Ovary (tissue), 9 donors: ENCODE measurements around the gene BEND7. TPM values are rescaled to one million over a fixed set of nuclear protein-coding genes. Genes with fewer than 3 reads are reported as not detected.

ENCODE experiments used
- DNase-seq, 5 donors: peaks; one replicate each; pipeline ENCODE4 v3.0.0-alpha.2; 2019 to 2020
- H3K27ac ChIP-seq, 2 donors: fragments of 200-600 bp; one replicate each; pipeline versions ENCODE4 v1.5.1 to v1.8.0; 2019 to 2022
- H3K27me3 ChIP-seq: fragments of 200-600 bp; one replicate; pipeline ENCODE4 v1.8.0; 2022
- H3K36me3 ChIP-seq: fragments of 200-600 bp; sonication (generic); one replicate; pipeline ENCODE4 v1.5.1; 2019
- H3K4me1 ChIP-seq: one replicate; pipeline ENCODE4 v1.8.1; 2013; ENCODE audit warnings: mild to moderate bottlenecking, moderate library complexity; ENCODE audit not compliant: insufficient read depth
- H3K4me3 ChIP-seq: fragments of 200-600 bp; sonication (generic); one replicate; pipeline ENCODE4 v1.5.1; 2017
- H3K9me3 ChIP-seq, 2 donors: fragments of 200-600 bp in 1 of 2; sonication (generic) in 1 of 2; one replicate each; pipeline versions ENCODE4 v1.5.1 to v1.8.1; 2013 to 2019; ENCODE audit warnings: mild to moderate bottlenecking in 1 of 2, moderate library complexity in 1 of 2
- CTCF ChIP-seq, 3 donors: fragments of 450-650 bp in 2 of 3; fragments of 200-600 bp in 1 of 3; IDR thresholded peaks; one replicate each; pipeline versions ENCODE4 v1.5.1 to v1.8.0; 2016 to 2022; ENCODE audit warnings: antibody characterized with exemption in 3 of 3, mild to moderate bottlenecking in 1 of 3
- EP300 ChIP-seq: sonication (generic); formaldehyde crosslinking; IDR thresholded peaks from one replicate; pipeline ENCODE4 v1.6.1; 2017; ENCODE audit warnings: antibody characterized with exemption
- POLR2A ChIP-seq: fragments of 450-650 bp; IDR thresholded peaks from one replicate; pipeline ENCODE4 v1.6.1; 2017; ENCODE audit warnings: antibody characterized with exemption, mild to moderate bottlenecking, moderate library complexity
- WGBS, 3 donors: extraction: QIAGEN DNeasy Blood & Tissue Kit in 1 of 3; methylation state at CpG; one replicate each; pipeline versions ENCODE4 v1.1.5 to v1.1.7; 2013 to 2017; 5-methylcytosine and 5-hydroxymethylcytosine counted together
- intact Hi-C, 4 donors: fragments of 100-400 bp; cut with DNase I; formaldehyde crosslinking; loops; one replicate each; pipeline versions ENCODE4 v1.11.0 to v1.15.1; 2022 to 2023
- polyA plus RNA-seq, 2 donors: library from polyadenylated mRNA; stranded (reverse); fragments of 200-250 nt in 1 of 2; fragments of 350-450 nt in 1 of 2; fragmentation: Illumina TruSeq in 1 of 2; extraction: RNeasy Lipid Tissue Mini Kit (QIAGEN cat#74804) in 1 of 2; gene quantifications; one replicate each; pipeline ENCODE4 v1.2.3, GENCODE V29; 2013 to 2014
- total RNA-seq, 7 donors: library from RNA; depleted of rRNA in 2 of 7; stranded (reverse); fragments of >200 nt in 2 of 7; fragmentation: NEBNext Ultra II Directional in 3 of 7; extraction: Animal tissue kit (Norgen Biotek cat#: 25700) in 3 of 7; gene quantifications; one replicate each; pipeline versions ENCODE4 v1.1.0 to v1.2.4, GENCODE V29; 2016 to 2023
- donor health status: DM: no; HTN: no; CAD: no; lungs with moderate emphysema.
- donor health status: DM: no; HTN: no; CAD: no.
- donor health status: Bipolar disorder and iron deficiency.
- donor health status: DM: yes; HTN: yes; CAD: no.
- donor health status: DM: no; HTN: no; CAD: no.
- donor health status: DM: yes; HTN: yes; CAD: no.

The BEND7 gene
- total and polyA plus RNA-seq, 9 donors = 9.9 to 34.7 (median 19.8) TPM

DNA sequence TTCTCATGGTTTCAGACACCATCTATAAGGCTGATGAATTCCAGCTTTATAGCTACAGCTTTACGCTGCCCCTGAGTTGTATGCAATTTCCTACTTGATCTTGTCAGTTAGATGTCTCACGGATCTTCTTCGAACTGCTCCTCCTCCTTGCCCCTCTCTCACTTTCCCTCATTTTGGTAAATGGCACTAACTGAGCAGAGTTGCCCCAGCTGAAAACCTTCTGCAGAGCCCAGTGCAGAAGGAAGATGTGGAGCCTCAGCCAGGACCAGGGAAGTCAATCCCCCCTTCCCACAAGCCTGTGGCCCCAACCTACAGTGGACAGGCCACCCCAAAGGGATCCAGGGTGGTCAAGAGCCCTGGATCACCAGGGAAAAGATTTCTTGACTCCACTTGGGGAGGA, 131.8 kb downstream of the BEND7 start:
- 94 to 99% (median 96%) methylated on average over 3 of the region's 3 CpGs for WGBS, 3 donors

DNA sequence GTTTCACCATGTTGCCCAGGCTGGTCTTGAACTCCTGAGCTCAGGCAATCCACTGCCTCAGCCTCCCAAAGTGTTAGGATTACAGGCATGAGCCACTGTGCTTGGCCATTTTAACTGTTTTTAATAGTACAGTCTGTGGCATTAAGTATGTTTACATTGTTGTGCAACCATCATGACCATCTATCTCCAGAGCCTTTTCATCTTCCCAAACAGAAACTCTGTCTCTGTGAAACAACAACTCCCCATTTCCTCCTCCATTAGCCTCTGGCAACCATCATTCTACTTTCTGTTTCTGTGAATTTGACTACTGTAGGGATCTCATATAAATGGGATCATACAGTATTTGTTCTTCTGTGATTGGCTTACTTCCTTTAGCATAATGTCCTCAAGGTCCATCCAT, 132.4 kb downstream of the BEND7 start:
- Histone ChIP-seq H3K36me3 (no peaks in the 10 kb centered on the region), H3K27me3 (no peaks in the 10 kb centered on the region), H3K9me3 (no peaks in the 10 kb centered on the region), H3K4me1 (no peaks in the 10 kb centered on the region), H3K27ac (no peak overlapping the region), H3K4me3 (no peak overlapping the region)
- no peak for TF ChIP-seq EP300
- no peak for TF ChIP-seq POLR2A
- no peak for TF ChIP-seq CTCF (IDR thresholded peaks at IDR 0.05)
- no peak for DNase-seq
- intact Hi-C loops = no loop called here

More for the DNA sequence above, 131.8 kb downstream of the BEND7 start:
- TF ChIP-seq EP300 (no peak), POLR2A (no peak), CTCF (IDR thresholded peaks at IDR 0.05) (no peak)
- H3K4me3 ChIP-seq = no peak overlapping the region
- no peak overlapping the region for H3K27ac ChIP-seq
- H3K27me3 ChIP-seq = no peaks in the 10 kb centered on the region
- H3K4me1 ChIP-seq = no peaks in the 10 kb centered on the region
- DNase-seq = no peak
- H3K36me3 ChIP-seq = no peaks in the 10 kb centered on the region
- H3K9me3 ChIP-seq = no peaks in the 10 kb centered on the region
- intact Hi-C loops = no loop called here

- Histone ChIP-seq H3K9me3 (no peaks in the 10 kb centered on the region), H3K27ac (no peak overlapping the region), H3K4me3 (no peak overlapping the region), H3K4me1 (no peaks in the 10 kb centered on the region), H3K36me3 (no peaks in the 10 kb centered on the region), H3K27me3 (no peaks in the 10 kb centered on the region)
- intact Hi-C loops = no loop called here
- no peak for DNase-seq
- 75 to 88% (median 80%) methylated on average over 3 of the region's 3 CpGs for WGBS, 3 donors
- no peak for TF ChIP-seq EP300
- TF ChIP-seq POLR2A = no peak
- no peak for TF ChIP-seq CTCF (IDR thresholded peaks at IDR 0.05)
Observed at GRCh38 chr10:13395540-13395939, 133.3 kb downstream of the BEND7 start.

DNA sequence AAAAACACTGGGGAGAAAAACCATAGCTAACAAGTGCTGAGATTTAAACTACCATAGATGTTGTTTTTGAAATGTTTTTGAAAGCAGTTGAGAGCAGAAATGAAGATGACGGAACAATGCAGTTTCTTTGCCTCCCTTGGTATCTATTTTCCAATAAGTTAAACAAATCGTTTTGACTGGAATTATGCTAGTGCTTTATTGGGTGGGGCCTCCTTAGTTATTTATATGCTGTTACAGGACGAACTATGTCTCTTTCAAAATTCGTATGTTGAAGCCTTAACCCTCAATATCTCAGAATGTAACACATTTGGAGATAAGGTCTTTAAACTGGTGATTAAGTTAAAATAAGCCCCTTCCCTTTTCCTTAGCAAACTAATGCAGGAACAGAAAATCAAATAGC, 135.2 kb downstream of the BEND7 start:
- intact Hi-C loops = no loop called here
- TF ChIP-seq POLR2A (no peak), CTCF (IDR thresholded peaks at IDR 0.05) (no peak), EP300 (no peak)
- H3K27ac ChIP-seq = no peak overlapping the region
- no peaks in the 10 kb centered on the region for H3K36me3 ChIP-seq
- no peaks in the 10 kb centered on the region for H3K9me3 ChIP-seq
- H3K4me3 ChIP-seq = no peak overlapping the region
- no peak for DNase-seq
- 37 to 43% (median 41%) methylated on average over 4 of the region's 4 CpGs for WGBS, 3 donors
- no peaks in the 10 kb centered on the region for H3K27me3 ChIP-seq
- no peaks in the 10 kb centered on the region for H3K4me1 ChIP-seq

DNA sequence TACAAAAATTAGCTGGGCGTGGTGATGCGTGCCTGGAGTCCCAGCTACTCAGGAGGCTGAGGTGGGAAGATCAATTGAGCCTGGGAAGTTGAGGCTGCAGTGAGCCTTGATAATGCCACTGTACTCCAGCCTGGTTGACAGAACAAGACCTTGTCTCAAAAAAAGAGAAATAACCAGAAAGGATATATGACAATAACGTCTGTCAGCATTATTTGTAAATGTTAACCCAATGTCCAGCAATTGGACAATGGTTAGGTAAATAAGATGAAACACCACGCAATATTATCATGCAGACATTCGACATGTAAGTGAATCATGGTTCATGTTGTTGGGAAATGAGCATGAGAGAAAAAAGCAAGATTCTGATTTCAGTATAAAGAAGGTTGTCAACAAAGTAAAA, 136.1 kb downstream of the BEND7 start:
- no peak for DNase-seq
- H3K27ac ChIP-seq = no peak overlapping the region
- H3K9me3 ChIP-seq = no peaks in the 10 kb centered on the region
- no peaks in the 10 kb centered on the region for H3K27me3 ChIP-seq
- H3K36me3 ChIP-seq = no peaks in the 10 kb centered on the region
- no peak for TF ChIP-seq EP300
- TF ChIP-seq CTCF (IDR thresholded peaks at IDR 0.05) = no peak
- no peak for TF ChIP-seq POLR2A
- no peak overlapping the region for H3K4me3 ChIP-seq
- H3K4me1 ChIP-seq = no peaks in the 10 kb centered on the region
- WGBS, 3 donors = 86 to 90% (median 86%) methylated on average over 5 of the region's 5 CpGs
- intact Hi-C loops = no loop called here
